Measurements from ENCODE around the gene SMURF1. TPM values are rescaled to one million over a fixed set of nuclear protein-coding genes. Genes with fewer than 3 reads are reported as not detected.
A peak's percentile ranks its signal among the peaks of the same experiment; 100 is the strongest.

SMURF1 gene
- total RNA-seq, 4 donors from 2014 or later = 23.6 to 35.3 (median 27.8) TPM

DNA sequence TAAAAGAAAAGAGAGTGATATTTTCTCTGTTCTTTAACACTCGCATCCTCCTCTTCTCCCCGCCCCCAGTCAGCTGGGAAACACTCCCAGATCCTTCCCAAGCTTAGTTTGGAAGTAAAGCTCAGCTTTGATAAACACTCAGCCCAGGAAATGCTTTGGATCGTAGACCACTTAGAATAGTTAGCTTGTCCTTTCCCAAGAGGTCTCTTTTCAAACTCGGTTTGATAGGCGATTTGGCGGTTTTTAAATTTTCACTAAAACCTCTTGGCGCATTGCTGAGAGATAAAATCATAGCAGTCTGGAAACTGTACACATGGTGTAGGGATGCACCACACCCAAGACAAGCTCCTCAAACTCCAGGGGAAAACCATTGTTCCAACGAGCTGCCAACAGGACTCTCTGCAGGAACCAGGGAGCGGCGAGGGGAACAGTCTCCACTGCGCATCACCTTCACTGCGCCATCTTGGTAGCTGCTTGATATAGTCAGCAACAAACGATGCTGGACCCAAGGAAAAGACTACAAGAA is 22.3 kb downstream of the SMURF1 start:
- DNase-seq (ENCODE audit: low spot score) (no peak), ATAC-seq (ENCODE audit: low FRiP score) (no peak)
- TF ChIP-seq, protein P1, sequence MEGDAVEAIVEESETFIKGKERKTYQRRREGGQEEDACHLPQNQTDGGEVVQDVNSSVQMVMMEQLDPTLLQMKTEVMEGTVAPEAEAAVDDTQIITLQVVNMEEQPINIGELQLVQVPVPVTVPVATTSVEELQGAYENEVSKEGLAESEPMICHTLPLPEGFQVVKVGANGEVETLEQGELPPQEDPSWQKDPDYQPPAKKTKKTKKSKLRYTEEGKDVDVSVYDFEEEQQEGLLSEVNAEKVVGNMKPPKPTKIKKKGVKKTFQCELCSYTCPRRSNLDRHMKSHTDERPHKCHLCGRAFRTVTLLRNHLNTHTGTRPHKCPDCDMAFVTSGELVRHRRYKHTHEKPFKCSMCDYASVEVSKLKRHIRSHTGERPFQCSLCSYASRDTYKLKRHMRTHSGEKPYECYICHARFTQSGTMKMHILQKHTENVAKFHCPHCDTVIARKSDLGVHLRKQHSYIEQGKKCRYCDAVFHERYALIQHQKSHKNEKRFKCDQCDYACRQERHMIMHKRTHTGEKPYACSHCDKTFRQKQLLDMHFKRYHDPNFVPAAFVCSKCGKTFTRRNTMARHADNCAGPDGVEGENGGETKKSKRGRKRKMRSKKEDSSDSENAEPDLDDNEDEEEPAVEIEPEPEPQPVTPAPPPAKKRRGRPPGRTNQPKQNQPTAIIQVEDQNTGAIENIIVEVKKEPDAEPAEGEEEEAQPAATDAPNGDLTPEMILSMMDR (IDR thresholded peaks at IDR 0.05) = no peak

DNA sequence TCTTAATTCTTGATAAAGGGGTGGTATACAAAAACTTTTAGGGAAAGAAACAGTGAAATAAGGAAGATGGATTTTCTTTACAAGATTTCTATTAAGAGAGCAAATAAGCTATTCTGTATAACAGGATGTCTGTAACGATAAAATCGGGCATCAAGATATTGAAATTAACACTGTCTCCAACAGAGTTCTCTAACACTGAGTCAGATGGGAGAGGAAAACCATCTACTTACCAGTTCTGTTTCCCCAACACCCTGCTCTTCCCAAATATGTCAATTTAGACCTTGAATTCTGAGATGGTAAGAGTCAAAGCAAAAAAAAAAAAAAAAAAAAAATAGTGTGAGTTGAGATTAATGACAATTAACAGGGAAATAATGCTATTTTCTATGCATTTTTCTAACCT is 23.0 kb downstream of the SMURF1 start:
- DNase-seq (ENCODE audit: low spot score) (no peak), ATAC-seq (ENCODE audit: low FRiP score) (no peak)
- TF ChIP-seq, protein P1 (IDR thresholded peaks at IDR 0.05) = no peak

DNA sequence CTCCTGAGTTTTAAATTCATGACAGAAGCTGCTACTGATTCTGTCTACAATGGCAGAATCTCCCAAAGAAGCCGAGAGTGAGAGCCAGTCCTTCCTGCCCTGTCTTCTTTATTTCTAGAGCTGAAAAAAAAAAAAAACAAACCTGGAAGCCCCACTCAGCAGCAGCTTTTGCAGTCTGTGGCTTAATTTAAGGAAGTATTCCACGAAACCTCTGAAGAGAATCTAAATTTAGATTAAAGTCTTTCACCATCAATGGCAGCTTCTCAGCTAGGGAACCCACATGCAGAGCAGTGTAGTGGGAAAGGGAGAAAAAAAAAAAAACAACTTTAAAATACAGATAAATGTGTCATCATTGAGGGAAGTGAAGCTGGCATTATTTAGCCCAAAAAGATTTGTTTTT is 23.4 kb downstream of the SMURF1 start:
- DNase-seq (ENCODE audit: low spot score) (no peak), ATAC-seq (ENCODE audit: low FRiP score) (no peak)
- TF ChIP-seq, protein P1 (IDR thresholded peaks at IDR 0.05) = no peak

DNA sequence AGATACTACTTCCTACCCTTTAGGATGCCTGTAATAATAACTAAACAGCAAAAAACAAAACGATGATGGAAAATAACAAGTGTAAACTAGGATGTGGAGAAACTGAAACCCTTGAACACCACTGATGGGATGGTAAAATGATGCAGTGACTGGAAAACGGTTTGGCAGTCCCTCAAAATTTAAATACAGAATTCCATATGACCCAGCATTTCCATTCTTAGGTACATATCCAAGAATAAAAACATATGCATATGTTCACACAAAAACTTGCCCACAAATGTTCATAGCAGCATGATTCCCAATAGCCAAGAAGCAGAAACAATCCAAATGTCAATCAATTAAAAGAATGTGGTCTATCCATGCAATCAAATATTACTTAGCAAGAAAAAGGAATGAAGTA is 25.8 kb downstream of the SMURF1 start:
- DNase-seq (ENCODE audit: low spot score) = no peak

DNA sequence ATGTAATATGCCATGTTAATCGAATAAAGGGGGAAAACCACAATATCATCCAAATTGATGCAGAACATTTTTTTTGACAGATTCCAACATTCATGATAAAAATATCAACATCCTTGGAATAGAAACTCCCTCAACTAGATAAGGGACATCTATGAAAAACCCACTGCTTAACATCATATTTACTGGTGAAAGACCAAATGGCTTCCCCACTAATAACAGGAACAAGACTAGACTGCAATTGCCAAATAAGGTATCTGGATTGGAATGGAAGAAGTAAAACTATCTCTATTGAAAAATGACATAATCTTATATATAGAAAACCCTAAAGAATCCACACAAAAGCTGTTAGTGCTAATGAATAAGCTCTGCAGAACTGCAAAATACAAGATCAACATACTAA is 27.8 kb downstream of the SMURF1 start:
- no peak for ATAC-seq (ENCODE audit: low FRiP score)
- DNase-seq (ENCODE audit: low spot score) = no peak
- TF ChIP-seq, protein P1 (IDR thresholded peaks at IDR 0.05) = no peak

More for the DNA sequence above, 25.8 kb downstream of the SMURF1 start:
- TF ChIP-seq, protein P1 (IDR thresholded peaks at IDR 0.05) = no peak
- ATAC-seq (ENCODE audit: low FRiP score) = no peak

DNA sequence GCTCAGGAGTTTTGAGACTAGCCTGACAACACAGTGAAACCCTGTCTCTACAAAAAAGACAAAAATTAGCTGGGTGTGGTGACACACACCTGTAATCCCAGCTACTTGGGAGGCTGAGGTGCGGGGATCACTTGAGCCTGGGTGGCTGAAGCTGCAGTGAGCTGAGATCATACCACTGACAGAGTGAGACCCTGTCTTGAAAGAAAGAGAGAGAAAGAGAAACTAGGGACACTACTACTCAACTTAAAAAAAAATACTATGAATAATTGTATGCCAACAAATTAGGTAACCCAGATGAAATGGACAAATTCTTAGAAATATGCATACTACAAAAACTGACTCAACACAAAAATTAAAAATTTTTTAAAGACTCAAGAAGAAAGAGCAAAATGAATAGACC is 28.5 kb downstream of the SMURF1 start:
- ATAC-seq (ENCODE audit: low FRiP score) (peak; percentile 44), DNase-seq (ENCODE audit: low spot score) (no peak)
- TF ChIP-seq, protein P1 (IDR thresholded peaks at IDR 0.05) = no peak

DNA sequence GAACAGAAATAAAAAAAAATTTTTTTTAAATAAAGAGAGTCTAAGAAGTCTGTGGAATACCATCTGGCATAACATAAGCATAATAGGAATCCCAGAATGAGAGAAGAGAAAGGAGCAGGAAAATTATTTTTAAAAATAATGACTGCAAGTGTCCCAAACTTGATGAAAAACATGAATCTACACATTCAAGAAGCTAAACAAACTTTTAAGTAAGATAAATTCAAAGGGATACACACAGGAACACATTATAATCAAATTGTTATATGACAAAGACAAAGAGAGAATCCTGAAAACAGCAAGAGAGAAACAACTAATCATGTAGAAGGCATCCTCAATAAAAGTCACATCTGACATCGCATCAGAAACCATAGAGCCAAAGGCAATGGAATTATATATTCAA is 30.9 kb downstream of the SMURF1 start:
- no peak for DNase-seq (ENCODE audit: low spot score)
- no peak for ATAC-seq (ENCODE audit: low FRiP score)
- TF ChIP-seq, protein P1 (IDR thresholded peaks at IDR 0.05) = no peak

Data from omental fat pad (tissue), 4 donors.